NCI-H2227 treated with DMSO at 0.1 percent for 48 hours (cell line): Measurements from ENCODE around the gene SORBS1.

Source experiments
- DNase-seq: peaks from one replicate; lab custom pipeline; 2025; lab: John Stamatoyannopoulos, UW

SORBS1 gene

DNA sequence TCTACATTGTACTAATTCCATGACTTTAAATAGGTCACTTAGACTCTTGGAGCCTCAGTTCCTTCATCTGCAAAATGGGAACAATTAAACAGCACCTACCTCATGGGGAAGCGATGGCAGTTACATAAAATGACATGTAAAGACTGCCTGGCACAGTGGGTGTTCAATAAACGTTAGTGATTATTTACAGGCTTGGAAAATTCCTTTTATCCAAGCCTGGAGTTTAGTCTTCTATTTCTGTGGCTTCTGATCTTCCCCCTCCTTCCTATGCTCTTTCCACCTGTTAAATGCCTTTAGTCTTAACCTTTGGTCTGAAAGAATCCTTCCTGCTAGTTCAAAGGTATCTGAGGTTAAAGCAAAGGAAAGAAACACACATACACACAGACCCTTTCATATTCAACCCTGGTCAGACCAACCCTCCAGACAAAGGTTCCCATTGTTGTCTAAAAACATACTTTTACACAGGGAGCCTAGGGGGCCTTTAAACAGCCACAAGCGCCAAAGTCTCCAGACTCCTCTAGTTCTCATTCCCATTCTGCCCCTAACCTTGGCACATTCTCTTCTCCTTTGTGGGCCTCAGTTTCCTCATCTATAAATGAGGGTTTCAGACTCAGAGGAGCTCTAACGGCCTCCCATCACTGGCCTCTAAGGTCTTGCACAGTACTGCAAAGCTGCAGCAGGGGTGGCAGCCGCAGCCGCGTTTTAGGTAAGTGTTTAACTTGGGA, 21.4 kb downstream of the SORBS1 start:
- no peak for DNase-seq

DNA sequence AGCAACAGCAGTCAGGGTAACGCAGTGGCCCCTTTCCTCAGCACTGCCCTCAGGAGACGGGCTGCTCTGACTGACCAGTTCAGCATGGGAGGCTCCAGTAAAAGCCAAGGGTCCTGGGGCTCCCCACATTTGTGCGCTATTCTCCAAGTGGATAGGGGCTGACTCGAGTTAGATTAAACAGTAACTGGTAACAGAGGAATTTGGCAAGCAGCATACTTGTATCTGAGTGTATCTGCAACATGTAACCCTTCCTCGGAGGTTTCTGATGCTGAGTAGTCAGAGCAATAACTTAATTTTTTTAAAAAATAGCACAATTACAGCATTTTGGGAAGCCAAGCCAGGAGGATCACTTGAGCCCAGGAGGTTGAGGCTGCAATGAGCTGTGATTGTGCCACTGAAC, 22.8 kb downstream of the SORBS1 start:
- no peak for DNase-seq

DNA sequence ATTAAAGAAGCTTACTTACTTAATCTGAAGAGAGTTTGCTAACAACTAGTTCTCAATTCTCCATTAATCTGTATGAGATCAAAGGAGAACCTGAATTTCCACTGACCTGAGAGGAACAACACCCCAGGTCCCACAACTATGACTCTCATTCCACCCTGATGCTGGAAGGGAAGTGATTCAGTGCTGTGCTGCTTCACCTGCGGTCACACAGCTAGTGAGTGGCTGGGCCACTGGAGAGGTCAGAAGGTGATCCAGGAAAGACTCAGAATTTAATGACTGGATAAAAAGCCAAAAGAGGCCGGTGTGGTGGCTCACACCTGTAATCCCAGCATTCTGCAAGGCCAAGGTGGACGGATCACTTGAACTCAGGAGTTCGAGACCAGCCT, 23.6 kb downstream of the SORBS1 start:
- no peak for DNase-seq

DNA sequence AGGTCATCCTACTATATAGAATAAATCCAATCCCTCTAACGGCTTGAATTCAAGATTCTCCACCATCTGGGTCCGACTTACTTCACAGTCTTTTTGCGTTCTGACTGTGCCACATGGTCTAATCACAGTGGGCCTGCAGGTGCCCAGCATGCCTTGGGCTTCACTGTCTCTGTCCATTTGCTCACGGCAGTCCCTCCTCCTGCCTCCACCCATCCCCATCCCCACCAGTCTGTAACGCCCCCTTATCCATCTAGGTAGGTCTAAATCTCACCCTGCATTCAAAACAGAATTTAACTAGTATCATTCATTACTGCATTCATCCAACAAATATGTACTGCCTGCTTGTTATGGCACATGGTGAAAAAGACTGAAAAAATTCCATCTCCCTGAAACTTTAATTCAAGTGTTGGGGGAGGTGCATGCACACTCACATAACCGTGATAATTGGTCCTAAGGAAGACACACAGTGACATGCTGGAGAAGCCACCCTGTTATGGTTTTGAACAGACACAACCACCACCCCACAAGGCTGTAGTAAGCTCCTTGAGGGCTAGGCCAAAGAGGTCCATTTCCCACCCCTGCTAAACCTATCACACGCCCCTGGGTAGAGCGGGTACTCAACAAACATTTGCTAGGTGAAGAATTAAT, 24.2 kb downstream of the SORBS1 start:
- no peak for DNase-seq

DNA sequence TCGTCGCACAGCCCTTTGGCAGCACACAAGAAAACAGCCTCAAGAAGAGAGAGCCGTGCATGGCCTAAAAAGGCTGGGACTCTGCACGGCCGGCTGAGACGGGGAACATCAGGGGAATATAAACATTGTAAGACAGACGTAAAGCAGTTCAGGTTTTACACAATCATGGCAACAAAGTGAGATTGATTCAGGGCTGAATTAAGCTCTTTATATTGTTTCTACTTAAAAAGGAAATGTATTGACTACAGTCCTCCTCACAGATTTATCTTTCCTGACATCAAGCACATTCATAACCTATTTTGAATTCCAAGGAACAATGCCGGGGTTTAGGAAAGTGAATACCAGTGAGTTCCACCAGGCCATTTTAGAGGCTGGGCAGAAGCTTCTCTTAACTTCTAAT, 25.2 kb downstream of the SORBS1 start:
- no peak for DNase-seq

DNA sequence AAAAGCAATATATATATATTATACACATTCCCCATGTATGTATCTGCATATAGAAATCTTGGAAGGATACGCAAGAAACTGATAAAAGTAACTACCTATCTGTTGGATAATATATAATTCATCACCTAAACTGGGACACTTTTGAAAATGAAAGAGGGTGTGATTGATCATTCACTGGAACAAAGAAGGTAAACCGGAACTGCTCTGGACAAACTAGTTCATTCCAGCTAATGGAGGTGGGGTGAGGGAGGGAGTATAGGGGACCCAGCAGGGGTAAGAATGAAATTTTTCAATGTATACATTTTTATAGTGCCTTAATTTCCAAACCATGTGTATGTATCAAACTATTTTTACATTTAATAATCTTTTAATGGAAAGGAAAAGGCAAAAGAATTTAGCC, 25.6 kb downstream of the SORBS1 start:
- no peak for DNase-seq

DNA sequence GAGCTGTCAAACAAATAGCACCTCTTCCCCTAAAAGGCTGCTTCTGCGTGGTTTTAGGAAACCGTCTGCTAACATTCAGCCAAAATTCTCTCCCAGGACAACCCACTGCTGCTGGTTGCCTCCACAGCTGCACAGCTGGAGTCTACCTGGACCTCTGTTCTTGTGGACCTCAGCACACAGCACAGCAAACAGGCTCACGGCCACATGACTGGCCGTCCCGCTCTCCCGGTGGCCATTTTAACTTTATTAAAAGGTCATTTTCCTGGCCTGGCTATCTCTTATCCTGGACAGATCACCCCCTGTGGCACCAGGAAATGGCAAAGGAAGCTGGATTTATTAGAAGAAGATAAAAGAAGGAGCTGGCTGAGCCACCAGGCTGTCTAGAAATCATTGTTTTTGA, 27.6 kb downstream of the SORBS1 start:
- DNase-seq: no peak

DNA sequence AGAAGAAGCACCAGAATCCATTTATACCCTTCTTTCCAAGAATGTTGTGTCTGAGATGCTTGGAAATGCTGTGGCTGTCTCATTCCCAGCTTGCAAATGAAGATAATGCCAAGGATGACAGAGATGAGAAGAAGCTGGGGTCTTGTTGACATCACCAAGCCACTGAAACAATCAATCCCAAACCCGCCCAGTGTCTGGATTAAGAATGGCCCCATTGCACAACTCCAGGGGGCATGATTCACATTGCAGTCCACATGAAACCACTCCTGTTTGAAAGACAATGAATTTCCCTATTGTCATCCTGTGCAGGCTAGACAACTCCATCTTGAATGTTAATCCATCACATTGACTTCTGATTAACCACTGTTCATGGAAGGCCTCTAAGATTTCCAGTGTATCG, 28.6 kb downstream of the SORBS1 start:
- DNase-seq: no peak

DNA sequence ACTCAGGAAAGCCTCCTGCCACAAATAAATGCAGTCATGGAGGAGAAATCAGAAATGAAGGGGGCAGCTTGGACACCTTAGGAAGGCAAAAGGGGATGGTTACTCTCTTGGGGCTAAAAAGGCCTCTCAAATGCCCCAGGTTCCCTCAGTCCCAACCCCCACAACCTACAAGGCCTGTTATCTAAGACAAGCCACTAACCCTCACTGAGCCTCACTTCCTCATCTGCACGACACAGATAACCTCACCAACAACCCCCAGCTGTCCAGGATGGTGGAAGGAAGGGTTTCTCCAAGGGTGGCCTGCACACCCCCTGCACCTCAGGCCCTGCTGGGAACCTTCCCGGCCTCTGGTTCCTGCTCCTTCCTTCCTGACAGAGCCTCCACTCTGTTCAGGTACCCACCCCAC, 29.2 kb downstream of the SORBS1 start:
- no peak for DNase-seq

DNA sequence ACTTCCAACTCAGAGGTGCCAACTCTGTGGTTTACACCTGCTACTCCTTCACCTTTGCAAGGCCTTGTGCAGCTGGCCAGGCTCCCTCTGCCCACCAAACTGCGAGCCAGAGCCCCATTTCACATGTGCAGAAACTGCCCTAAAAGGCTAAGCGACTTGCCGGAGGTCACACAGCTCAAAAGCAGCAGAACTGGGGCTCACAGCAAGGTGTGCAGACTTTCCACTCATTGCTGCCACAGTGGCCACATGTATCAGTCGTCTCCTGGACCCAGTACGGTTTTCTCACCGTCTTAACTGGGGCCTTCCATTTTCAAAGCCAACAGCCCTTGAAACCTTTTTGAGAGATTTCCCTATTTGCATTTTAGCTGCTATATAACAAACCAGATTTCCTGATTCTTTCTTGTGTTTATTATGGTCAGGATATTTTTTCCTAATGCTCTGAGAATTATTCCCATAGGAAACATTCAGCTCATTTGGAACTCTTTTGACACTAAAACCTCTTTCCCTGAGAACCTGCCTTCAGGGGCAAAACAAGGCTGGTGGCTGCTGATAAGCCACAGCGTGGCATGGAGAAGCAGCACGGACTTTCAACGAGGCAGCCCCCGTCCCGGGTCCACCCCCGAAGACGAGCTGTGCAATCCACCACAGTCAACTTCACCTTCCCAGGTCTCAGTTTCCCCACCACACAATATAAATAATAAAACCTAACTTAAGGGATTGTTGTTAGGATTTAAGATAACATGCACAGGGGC, 29.9 kb downstream of the SORBS1 start:
- DNase-seq: no peak

DNA sequence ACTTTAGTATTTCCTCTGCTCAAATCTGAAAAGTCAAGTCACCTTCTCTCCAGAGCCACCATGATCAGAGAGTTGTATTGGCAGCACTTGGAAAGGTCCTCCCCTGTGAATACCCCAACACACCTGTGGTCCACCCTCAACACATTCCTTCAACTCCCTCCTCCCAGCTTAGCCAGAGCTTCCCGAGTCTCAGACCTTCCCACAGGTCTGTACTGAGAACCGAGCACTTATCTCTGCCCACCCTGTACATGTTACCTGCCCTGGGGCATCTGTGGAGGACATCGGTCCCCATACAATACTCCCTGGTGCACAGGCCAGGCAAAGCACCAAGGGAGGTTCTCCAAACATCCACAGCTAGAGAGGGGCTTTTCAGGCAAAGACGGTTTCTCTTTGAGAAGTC, 30.6 kb downstream of the SORBS1 start:
- no peak for DNase-seq

DNA sequence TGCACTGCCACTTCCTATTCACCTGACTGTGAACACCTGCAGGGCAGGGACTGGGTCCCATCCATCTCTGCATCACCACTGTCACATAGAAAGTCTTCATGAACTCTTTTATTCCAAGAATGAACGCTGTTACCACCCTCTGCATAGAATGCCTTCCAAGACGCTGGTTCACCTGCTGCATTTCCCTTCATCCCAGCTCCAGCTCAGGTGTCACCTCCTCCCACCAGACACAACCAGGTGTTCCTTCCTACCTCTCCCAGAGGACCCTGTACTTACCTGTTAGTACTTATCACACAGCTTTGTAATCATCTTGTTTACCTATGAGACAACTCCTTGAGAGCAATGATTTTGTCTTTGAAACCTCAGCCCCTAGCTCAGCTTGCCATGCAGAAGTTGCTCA, 31.1 kb downstream of the SORBS1 start:
- no peak for DNase-seq

DNA sequence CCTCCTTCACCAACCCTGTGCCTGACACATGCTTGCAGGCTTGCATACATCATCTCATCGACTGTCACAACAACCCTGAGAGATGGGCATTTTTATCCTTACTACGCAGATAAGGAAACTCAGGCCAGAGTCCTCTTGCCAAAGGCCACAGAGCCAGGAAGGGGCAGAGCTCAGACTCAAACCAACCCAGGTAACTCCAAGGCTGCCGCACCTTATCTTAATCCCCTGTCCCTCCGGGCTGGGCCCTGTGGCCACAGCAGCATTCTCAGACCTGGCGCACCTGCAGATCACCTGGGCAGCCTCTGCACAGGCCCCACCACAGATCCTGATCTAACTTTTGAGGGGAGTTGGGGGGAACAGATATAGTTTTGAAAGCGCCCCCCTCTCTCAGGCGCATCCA, 35.1 kb downstream of the SORBS1 start:
- no peak for DNase-seq

DNA sequence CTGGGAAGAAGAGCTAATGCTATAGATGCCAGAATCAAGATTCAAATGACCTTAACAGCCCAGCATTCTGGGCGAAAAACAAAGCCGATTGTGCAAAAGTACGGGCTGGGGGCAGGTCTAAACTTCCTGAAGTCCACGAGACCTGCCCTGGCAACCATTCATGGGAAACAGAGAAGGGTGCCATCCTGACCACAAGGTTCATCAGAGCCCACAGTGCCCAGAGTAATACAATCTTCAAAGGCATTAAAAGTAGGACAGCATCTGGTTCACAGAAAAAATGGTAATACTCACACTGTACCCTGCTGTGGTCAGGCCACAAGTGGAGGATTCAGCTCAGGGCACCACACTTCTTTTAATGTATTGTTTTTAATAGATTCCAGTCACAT, 36.1 kb downstream of the SORBS1 start:
- DNase-seq: no peak

DNA sequence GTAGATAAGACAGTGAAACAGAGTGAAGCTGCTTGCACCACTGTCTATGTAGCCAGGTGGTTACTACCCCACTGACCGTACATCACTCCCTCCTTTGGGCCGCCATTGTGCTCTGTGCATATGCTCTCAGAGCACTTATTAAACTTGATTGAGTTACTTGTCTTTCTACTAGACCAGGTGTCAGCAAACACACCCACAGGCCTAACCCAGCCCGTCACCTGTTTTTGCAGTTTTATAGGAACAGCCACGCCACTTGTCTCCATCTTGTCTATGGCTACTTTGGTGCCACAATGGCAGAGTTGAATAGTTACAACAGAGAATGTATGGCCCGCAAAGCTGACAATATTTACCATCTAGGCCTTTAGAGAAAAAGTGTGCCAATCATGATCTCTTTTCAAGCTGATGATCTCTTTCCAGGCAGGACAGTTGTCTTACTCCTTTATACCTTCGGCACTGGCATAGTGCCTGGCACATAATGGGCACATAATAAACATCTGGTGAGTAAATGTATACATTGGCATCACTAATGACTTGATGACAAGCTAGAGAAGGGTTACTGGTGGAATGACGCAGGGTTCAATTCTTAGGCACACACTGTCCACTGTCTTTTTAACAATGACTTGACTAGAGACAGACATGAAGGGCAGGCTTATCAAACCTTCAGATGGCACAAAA, 36.7 kb downstream of the SORBS1 start:
- no peak for DNase-seq

DNA sequence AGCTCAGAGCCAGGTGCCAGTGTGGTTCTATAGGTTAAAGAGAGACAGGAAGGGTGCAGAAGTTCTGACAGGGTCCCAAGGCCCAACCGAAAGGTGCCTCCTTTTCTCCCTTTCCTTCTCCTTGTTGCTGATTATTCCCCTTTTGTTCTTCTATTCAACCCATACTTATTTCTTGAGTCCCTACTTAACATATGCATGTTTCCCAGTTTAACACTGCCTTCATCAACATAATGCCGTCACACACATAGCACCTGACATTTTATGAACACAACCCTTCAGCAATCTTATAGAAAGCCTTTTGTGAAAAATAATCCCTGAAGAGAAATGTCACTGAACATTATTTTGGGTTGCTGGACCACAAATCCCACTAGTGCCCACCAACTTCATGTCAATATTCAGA, 39.1 kb downstream of the SORBS1 start:
- DNase-seq: no peak

DNA sequence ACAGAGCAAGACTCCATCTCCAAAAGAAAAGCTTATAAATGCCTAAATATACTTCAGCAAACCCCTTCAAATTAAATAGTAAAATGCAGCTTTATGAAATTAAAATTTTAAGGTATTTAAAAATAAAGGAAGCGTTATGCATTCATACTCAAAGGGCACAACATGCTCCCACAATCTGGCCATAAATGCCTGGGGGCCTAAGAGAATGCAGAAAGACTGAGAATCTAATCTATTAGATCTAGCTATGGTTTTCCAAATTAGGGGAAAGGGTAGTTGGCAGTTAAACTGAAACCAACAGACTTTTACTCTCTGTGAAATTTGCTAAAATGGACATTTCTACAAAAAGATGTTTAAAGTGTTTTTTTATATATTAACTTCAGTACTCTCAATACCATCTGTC, 40.6 kb downstream of the SORBS1 start:
- DNase-seq: no peak

DNA sequence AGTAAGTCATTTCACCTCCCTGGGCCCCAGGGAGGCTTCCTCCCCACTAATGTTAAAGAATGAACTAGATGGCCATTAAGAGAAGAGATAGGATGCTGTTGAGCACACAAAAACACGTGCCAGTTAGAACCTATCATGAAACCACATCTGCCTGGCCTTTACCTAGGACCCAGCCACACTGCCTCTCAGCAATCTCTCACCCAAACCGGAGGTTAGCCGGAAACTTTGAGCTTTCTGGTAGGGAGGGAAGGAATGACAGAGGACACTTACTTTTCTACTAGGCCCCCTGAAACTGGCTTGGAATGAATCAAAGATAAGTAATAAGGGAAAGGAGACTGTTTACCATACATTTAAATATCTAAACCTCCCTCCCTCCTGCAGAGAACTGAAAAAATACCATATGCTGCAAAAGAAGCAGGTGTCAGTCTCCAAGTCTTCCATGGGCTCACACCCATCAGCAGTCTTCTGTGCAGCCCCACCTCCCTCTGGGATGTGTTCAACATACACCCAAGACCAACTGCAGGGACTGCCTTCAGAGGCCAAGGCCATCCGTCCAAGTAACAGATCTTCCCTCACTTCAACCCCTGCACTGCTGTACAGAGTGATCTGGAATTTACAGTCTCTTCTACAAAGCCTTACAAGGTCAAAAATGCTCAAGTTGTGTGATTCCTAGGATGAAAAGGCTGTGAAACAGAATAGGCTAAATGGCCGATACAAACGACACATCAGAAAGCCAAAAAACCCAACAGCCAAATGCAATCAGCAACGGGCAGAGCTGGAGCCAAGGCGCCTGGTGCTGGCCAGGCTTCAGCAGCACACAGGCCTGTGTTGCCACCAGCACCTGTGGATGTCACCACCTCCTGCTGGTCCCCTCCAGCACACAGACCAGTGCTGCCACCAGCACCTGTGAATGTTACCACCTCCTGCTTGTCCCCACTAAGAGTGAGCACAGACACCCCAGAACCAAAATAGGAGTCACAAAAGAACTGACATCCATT, 42.4 kb downstream of the SORBS1 start:
- DNase-seq: no peak

DNA sequence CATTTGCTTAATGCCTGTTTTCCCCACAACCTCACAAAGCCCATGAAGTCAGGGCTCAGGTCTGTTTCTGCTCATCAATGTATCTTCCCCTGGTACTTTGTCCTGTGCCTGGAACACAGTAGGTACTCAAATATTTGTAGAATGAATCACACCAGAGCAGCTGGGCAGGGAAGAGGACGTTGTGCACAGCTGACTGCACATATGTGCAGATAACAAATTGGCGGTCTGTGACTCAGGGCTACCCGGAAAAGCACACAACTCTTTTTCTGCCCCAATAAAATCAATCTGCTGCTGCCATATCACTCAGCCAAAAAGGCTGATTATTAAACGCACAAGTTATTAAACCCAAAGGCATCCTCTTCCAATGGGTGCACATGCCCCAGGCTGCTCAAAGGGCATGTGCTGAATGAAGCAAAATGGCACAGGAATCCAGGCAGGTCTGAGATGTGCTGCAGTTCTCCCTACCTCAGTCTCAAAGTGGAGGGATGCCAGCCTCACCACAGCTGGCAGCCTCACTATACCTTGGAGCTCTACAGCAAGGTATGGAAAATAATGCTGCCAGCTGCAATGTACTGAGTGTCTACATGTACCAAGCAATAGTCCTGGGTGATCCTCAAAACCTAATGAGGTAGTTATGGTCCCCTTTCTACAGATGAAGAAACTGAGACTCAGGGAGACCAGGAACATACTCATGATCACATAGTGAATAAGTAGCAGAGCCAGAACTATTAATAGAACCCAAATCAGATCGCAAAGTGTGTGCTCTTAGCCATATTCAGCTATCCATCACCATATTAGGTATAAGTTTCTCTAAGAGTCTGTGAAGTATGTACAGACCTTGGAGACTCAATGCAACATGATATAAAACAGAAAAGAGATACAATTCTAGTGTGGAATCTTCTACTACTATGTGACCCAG, 43.4 kb downstream of the SORBS1 start:
- no peak for DNase-seq

DNA sequence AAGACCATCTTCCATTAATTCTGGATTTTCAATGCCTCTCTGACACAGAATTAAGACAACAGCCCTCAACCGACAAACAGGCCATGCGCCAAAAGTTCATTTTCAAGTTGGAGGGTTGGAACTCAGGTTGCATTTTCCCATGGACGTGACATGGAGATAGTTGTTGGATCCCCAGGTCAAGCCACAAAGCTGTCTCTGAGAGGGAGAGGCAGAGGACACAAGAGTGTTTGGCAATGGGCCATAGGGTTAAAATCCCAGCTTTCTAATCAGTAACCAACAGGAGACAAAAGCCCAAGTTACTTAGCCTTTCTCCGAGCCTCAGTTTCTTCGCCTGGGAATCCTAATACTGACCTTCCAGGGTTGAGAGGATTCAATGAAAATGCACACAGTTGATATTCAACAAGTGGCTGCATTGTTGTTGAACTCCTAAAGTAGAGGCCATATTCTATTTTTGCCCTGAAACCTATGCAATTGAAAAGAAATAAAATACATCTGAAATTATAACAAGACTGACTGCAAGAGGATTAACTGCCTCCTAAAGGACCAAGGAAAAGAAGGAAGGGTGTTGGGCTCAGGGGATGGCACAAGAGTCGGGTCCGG, 44.3 kb downstream of the SORBS1 start:
- DNase-seq: no peak
